ENCODE results near the gene RELN. TPM values are rescaled to one million over a fixed set of nuclear protein-coding genes. Genes with fewer than 3 reads are reported as not detected.

RELN gene
- total RNA-seq, 1 donor = under 0.01 TPM

DNA sequence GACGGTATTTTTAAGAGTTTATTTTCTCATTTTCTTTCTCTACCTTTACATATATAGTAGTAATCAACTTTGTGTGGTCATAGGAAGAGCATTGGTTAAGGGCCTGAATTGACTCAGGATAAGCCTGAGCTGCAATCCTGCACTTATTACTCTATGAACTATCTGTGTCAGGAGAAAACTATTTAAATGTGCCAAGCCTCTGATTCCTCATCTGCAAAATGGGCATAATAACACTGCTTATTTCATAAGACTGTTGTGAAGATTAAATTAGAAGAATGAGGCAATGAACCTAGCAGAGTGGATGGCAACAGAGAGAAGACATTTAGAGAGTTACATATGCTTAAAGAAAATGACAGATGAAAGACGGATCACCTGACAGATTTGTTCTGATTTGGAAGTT, 175.5 kb downstream of the RELN start:
- TF ChIP-seq, protein P1, sequence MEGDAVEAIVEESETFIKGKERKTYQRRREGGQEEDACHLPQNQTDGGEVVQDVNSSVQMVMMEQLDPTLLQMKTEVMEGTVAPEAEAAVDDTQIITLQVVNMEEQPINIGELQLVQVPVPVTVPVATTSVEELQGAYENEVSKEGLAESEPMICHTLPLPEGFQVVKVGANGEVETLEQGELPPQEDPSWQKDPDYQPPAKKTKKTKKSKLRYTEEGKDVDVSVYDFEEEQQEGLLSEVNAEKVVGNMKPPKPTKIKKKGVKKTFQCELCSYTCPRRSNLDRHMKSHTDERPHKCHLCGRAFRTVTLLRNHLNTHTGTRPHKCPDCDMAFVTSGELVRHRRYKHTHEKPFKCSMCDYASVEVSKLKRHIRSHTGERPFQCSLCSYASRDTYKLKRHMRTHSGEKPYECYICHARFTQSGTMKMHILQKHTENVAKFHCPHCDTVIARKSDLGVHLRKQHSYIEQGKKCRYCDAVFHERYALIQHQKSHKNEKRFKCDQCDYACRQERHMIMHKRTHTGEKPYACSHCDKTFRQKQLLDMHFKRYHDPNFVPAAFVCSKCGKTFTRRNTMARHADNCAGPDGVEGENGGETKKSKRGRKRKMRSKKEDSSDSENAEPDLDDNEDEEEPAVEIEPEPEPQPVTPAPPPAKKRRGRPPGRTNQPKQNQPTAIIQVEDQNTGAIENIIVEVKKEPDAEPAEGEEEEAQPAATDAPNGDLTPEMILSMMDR (IDR thresholded peaks at IDR 0.05; ENCODE audit: insufficient read depth, low read depth, low read length) = no peak
- no peak for DNase-seq (ENCODE audit: low read depth)
- H3K4me3 ChIP-seq (ENCODE audit: low read depth, low read length) = no peak overlapping the region

DNA sequence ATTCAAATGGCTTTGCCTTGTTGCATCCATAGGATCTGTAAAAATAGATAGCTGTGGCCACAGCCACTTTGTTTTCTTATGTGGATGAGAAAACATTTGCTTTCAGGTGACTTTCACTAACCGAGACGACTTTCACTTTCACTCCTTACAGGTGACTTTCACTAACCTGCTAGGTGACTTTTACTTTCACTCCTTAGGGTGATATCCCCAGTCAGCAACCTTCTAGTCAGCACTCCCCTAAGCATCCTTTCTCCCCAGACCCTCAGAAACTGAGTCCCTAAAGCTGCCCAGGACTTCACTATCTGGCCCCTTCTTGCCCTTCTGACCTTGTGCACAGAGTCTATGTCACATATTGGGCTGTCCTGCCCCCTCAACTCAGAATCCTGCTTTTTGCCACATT, 177.5 kb downstream of the RELN start:
- H3K4me3 ChIP-seq (ENCODE audit: low read depth, low read length) = no peak overlapping the region
- DNase-seq (ENCODE audit: low read depth) = no peak
- TF ChIP-seq, protein P1 (IDR thresholded peaks at IDR 0.05; ENCODE audit: insufficient read depth, low read depth, low read length) = no peak

DNA sequence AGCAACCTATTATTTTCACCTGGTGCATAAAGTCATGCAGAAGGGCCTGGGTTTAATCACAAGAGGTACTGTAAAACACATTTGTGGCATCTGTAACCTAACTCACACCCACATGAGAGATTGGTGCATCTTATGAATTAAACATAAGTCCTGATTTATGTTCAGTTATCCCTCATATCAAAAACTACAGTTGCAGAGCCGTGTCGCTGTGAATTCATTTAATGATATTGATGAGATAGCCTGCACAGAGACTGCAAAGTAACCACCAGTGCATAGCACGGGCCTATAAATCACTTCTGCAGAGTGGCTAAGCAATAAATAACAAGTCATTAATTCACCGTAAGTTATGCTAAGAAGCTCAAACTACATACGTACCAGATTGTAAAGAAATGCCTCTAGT, 178.2 kb downstream of the RELN start:
- TF ChIP-seq, protein P1 (IDR thresholded peaks at IDR 0.05; ENCODE audit: insufficient read depth, low read depth, low read length) = no peak
- no peak overlapping the region for H3K4me3 ChIP-seq (ENCODE audit: low read depth, low read length)
- no peak for DNase-seq (ENCODE audit: low read depth)

DNA sequence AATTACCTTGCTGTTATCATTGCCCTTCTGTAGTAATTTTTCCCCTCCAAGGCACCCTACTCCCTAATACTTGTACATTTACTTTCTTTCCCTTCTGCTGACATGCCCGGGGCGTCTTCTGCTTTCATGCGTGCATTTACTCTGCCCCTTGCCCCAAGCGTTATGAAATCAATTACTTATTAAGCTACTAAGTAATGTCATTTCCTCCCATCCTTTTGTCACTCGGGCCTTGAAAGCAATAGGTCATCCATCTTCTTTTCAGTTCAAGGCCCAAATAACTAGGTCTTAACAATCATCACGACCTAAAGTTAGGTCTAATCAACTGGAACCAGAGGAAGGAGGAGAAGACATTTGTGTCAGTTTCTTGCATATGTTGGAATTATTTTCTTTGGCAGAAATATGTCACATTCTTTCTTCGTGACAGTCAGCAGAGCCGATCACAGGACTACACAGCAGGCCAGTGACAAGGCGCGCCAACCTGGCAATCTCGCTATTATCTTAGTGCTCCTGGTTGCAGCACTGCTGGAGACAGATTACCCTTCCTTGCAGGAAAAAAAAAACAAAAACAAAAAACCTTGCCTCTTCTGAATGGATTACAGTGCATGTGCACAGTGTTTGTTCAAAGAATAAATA, 179.2 kb downstream of the RELN start:
- TF ChIP-seq, protein P1 (IDR thresholded peaks at IDR 0.05; ENCODE audit: insufficient read depth, low read depth, low read length) = no peak
- DNase-seq (ENCODE audit: low read depth) = no peak

DNA sequence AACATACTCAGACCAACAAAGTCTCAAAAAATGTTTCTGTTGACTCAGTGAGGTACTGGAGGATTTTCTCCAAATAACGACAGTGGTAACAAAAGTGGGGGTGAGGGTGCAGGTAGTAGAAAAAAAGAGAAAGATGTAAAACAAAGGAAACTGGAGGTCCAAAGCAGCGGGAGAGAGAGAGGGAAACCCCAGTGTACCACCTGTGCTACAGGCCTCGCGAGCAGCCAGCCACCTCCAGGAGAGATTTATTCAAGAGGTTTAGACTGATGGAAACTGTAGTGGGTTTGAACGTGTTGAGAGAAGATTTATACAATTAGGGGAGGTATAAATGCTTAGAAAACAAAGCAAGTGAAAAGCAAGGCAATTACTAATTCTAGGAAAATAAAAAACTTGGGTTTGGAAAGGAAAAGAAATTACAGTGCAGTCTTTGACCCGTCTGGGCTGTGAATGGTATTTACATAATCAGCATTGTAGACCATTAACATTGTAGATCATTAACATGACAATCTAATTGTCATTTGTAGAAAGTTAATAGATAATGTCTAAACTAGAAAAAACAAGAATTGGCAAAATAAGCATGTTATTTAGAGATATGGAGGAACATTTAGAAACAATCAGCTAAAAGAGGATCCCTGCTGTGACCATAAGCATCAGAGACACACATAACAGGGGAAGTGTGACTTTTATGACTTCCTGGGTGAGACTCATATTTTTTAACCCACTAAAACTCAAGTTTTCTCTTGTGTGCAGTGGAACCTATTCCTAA, 180.0 kb downstream of the RELN start:
- TF ChIP-seq, protein P1 (IDR thresholded peaks at IDR 0.05; ENCODE audit: insufficient read depth, low read depth, low read length) = no peak
- H3K4me3 ChIP-seq (ENCODE audit: low read depth, low read length) = no peak overlapping the region

More for the DNA sequence above, 179.2 kb downstream of the RELN start:
- H3K4me3 ChIP-seq (ENCODE audit: low read depth, low read length) = no peak overlapping the region

DNA sequence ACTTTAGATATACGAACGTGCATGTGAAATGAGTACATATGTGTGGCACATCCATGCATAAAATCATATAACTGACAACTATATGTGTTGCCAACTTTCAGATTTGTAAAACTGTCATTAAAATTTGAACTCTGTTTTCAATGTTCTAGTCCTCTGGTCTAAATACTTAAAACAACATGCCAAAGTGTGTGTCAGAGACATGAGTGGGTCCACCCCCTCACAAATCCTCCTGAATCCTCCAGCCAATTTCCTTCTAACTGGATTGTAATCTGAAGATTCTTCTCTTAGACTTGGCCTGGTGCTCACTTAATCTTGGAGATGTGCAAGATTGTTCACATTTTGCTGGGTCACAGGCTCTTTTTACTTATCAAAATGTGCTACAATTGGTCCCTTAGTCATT, 184.1 kb downstream of the RELN start:
- no peak overlapping the region for H3K4me3 ChIP-seq (ENCODE audit: low read depth, low read length)
- no peak for DNase-seq (ENCODE audit: low read depth)
- TF ChIP-seq, protein P1 (IDR thresholded peaks at IDR 0.05; ENCODE audit: insufficient read depth, low read depth, low read length) = no peak

More for the DNA sequence above, 180.0 kb downstream of the RELN start:
- no peak for DNase-seq (ENCODE audit: low read depth)

Data from fibroblast of villous mesenchyme (primary cell).